Epithelial cell of proximal tubule (primary cell): Measurements from ENCODE around the gene GABARAP. TPM values are rescaled to one million over a fixed set of nuclear protein-coding genes. Genes with fewer than 3 reads are reported as not detected.

ENCODE experiments used
- DNase-seq: peaks from one replicate; pipeline ENCODE4 v3.0.0-alpha.2; 2011; ENCODE audit warnings: low read depth
- H3K4me3 ChIP-seq: 2 replicates; pipeline ENCODE4 v1.5.1; 2011; ENCODE audit warnings: low read depth, mild to moderate bottlenecking, low read length
- total RNA-seq: library from RNA; depleted of rRNA; stranded (reverse); fragments of >200 nt; gene quantifications from 2 replicates; pipeline ENCODE4 v1.2.3, GENCODE V29; 2015
- TF ChIP-seq, protein P1 (sequence below): conservative IDR thresholded peaks from 2 replicates; pipeline ENCODE4 v1.5.1; 2012; ENCODE audit warnings: low read depth, mild to moderate bottlenecking, low read length

GABARAP gene
- total RNA-seq, 1 donor from 2014 or later = 570 TPM

GRCh38 chr17:7238420-7239090, 3.7 kb downstream of the GABARAP start:
- no peak for DNase-seq
- TF ChIP-seq, protein P1, sequence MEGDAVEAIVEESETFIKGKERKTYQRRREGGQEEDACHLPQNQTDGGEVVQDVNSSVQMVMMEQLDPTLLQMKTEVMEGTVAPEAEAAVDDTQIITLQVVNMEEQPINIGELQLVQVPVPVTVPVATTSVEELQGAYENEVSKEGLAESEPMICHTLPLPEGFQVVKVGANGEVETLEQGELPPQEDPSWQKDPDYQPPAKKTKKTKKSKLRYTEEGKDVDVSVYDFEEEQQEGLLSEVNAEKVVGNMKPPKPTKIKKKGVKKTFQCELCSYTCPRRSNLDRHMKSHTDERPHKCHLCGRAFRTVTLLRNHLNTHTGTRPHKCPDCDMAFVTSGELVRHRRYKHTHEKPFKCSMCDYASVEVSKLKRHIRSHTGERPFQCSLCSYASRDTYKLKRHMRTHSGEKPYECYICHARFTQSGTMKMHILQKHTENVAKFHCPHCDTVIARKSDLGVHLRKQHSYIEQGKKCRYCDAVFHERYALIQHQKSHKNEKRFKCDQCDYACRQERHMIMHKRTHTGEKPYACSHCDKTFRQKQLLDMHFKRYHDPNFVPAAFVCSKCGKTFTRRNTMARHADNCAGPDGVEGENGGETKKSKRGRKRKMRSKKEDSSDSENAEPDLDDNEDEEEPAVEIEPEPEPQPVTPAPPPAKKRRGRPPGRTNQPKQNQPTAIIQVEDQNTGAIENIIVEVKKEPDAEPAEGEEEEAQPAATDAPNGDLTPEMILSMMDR = no peak

GRCh38 chr17:7237761-7238419, 4.4 kb downstream of the GABARAP start:
- TF ChIP-seq, protein P1 = no peak
- DNase-seq = no peak
- peak overlapping the region; percentile 90 for H3K4me3 ChIP-seq

More at GRCh38 chr17:7238420-7239090, 3.7 kb downstream of the GABARAP start:
- H3K4me3 ChIP-seq = peak overlapping the region; percentile 90

DNA sequence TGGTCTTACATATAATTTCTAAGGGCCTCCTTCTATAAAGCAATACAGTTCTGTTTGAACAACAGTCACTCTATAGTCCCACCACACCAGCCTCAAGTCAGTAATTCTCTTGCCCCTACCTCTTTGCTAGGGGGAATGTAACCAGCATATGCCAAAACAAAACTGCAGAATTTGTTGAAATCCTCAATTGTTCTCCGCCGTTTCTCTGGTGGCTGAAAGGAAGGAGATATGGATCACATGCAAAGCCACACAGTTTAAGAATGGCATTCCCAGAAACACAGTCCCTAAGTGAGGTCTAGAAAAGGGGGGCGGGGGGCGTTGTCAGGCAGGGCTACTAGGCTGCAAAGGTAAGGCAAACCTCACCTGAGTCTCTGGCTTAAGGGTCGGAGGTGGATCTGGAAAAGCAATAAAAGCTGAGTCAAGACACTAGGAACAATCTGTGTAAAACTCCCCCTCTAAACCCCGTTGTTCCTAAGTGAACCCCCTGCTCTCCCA, 4.9 kb downstream of the GABARAP start:
- TF ChIP-seq, protein P1 = no peak
- H3K4me3 ChIP-seq = peak overlapping the region; percentile 90
- no peak for DNase-seq

DNA sequence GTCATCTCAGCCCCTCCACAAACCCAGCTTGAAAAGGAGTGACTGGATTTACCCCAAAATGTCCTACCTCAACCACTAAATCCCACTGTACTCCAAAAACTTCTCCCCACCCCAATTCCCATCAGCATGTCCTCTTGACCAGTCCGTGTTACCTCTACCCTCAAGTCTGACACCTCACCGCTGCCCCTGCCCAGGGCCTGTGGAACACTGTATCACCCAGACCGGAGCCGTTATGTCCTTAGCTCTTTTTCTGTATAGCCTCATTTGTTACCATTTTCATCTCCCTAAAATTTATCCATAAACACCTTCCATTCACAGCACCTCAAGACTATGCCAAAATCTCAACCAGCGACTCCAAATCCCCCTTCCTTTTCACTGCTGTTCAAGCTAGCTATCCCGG, 5.4 kb downstream of the GABARAP start:
- TF ChIP-seq, protein P1 = no peak
- DNase-seq = no peak
- H3K4me3 ChIP-seq = peak overlapping the region; percentile 90

- DNase-seq = no peak
- peak overlapping the region; percentile 72 for H3K4me3 ChIP-seq
- TF ChIP-seq, protein P1 = no peak
Measured at GRCh38 chr17:7235693-7236665, 6.3 kb downstream of the GABARAP start.

GRCh38 chr17:7234083-7234951, 7.9 kb downstream of the GABARAP start, which contains the start of gene DVL2:
TSS of gene DVL2 (minus strand) at chr17:7234517. CDS start at chr17:7234262, 255 bp downstream.
- DNase-seq = no peak
- TF ChIP-seq, protein P1 = no peak
- peak within 1 kb of the TSS; percentile 72 for H3K4me3 ChIP-seq
